Measurements from ENCODE around the gene IFNA17. TPM values are rescaled to one million over a fixed set of nuclear protein-coding genes. Genes with fewer than 3 reads are reported as not detected.
"Not testable (repeated sequence)": the region's sequence is repeated elsewhere in the genome, so short reads cannot be mapped to it uniquely, and the experiment has no call there.

The IFNA17 gene
- polyA plus RNA-seq (ENCODE audit: insufficient read depth in 1 of 5, insufficient read length in 5 of 5, low replicate concordance in 1 of 5), result not detected
- long read RNA-seq, donor 1, result 0 reads
- long read RNA-seq, donor 2, result 0 reads
- long read RNA-seq, donor 3, result 0 reads
- long read RNA-seq, donor 4, result 0 reads
- long read RNA-seq, donor 5, result 0 reads
- long read RNA-seq, donor 6, result 0 reads
- long read RNA-seq, donor 7, result 0 reads
- long read RNA-seq, donor 8, result 0 reads

DNA sequence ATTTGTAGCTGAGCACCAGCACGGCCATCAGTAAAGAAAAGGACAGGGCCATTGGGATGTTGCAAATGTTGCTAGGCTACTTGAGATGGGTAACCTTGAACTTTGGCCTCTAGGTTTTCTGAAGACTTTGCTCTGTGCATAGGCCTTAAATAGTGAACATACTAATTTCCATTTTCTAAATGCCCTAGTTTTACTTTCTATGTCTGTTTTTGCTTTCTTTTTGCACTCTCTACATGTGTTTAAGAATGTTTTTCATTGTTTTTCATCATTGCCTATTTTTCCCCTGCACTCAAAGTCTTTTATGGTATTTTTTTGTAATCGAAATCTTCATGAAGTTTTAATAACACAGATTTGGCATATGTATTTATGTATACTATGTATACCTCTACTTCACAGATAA, at the start of gene IFNA17:
TSS of gene IFNA17 (minus strand) at position 101 of the 400 bp plus-strand sequence. CDS start at position 52, 49 bp downstream.
- no peak for DNase-seq

DNA sequence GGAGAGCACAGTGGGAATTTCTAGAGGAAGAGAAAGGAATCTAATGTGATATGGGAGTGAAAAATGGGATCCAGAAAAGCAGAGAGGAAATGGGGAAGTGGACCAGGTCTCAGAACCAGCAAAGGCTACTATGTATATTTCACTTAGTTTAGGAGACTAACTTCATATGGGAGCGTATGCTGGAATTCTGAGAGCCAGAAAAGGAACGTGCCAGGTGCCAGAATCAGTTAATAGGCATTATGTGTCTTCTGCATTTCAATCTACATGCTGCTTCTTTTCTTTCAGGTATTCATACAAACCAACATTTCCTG, 40.3 kb upstream of the IFNA17 start:
- DNase-seq, result no peak

DNA sequence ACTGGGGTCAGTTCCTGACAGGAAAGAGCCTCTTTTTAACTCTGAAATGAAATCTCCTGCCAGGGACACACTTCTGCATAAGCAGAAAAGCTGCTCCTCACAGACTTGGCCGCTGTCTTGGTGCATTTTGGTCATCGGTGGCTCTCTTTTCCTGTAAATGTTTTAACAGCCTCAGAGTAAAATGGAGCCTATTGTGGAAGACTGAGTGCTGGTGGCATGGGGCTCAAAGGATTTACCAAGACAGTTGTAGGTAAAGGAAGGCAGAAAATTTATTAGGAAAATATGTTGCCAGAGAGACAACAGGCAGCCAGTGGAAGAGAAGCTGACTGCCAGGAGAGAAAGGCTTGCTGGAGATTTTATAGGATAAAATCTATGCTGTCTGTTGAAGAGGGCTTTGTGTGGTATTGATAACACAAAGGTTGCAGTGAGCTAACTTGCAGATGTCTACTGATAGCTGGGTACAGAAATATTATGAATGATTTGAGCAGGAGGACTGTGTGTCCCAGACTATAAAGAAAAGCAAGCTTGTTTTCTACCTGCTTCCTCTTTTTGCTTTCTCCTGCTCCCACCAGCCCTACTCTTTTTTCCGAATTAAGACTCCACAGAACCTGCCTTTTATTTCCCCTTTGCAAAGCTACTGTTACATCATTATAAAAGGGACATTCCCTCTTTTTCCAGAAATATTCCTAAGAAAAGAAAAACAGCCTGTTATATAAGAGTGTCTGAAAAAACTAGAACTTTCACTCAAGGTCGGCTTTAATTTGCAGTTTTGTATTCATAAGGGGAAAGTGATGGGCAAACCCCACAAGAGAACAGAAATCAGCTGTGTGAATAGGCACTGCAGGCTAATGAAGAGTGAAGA, 39.7 kb upstream of the IFNA17 start:
- no peak for DNase-seq

DNA sequence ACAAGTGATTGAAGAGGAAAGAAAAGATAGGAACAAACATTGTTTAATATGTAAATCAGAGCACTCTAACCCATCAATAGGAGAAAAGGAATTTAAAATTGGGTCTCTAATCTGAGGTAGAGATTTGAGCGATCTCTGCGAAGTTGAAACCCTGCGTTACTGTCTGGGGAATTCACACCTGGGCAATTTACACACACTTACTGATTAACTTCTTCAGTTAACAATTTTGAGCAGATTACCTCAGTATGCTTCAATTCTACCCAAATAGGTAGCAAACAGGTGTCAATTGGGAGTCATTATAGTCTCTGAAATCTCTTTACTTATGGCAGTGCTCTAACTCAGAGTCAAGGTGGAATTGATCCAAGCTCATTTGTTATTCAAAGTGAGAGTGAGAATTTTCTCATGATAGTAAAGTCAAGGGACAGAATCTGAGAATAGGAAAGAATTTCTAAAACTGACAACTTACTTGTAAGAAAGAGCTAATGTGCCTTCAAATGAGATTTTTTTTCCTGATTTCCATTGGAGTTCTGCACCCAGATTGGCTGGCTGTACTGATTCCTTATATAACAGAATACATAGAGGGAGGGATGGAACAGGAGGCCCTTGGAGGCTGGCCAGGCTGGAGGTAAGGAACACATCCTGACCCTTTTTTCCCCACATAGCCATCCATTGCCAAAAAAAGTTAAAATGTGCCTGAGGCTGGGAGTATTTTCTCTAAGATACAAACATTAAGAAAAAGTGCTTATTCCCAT, 38.9 kb upstream of the IFNA17 start:
- no peak for DNase-seq

DNA sequence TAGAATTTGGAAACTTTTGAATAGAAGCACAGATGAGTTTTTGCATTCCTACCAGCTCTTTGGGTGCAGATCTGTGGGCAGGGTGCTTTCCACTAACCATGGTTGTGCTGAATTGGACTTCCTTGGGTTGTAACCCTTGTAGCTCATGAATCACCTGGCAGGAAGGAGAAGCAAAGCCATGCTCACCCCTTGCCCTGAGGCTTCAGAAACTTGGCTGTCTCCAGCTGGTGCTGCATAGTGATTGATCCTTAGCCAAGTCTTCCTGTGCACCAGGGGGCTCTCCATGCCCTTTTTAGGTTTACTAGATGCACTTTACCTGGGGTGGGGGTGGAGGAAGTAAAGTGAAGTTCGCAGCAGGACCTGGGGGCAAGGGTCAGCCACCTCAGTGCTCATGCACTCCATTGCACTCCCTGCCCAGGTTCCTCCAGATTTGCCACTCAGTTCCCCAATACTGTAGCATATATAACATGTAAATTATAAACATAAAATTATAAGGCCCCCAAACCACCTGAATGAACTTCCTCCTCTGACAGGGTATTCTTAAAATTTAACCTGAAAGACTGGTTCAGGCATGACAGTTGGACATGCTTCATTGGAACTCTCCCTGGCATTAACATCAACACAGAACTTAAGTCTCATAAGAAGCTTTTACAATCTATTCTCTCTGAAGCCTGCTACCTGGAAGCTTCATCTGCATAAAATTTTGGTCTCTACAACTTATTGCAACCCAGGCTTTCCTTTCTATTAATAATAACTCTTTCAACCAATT, 37.6 kb upstream of the IFNA17 start:
- no peak for DNase-seq

DNA sequence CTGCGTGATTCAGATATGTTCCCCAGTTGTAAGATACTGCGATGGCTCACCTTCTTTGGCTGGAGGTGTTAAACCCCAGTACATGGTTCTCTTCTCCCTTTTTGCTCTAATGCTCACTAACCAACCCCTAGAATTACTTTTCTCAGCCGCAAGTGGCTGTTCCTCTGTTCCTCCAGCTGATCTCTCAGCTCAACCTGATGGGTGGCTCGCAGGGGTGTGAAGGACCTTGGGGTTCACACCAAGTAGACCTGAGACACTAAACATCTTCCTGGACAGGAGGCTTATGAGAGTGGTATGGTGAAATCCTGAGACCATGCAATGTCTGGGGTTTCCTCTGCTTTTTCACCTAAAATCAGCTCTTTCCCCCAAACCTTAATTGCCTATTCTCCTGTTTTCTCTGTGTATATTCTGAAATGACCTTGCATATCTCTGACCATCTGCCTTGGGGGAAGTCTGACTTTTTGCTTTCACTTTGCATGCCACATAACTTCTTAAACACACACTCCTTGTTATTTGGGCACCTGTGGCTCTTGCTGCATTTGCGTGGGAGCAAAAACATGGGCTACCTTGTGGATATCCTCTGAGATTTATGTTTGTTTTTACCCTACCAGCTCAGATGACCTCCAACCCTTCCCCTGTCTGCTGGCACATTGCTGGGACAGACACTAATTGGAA, 27.7 kb upstream of the IFNA17 start:
- DNase-seq, result no peak

DNA sequence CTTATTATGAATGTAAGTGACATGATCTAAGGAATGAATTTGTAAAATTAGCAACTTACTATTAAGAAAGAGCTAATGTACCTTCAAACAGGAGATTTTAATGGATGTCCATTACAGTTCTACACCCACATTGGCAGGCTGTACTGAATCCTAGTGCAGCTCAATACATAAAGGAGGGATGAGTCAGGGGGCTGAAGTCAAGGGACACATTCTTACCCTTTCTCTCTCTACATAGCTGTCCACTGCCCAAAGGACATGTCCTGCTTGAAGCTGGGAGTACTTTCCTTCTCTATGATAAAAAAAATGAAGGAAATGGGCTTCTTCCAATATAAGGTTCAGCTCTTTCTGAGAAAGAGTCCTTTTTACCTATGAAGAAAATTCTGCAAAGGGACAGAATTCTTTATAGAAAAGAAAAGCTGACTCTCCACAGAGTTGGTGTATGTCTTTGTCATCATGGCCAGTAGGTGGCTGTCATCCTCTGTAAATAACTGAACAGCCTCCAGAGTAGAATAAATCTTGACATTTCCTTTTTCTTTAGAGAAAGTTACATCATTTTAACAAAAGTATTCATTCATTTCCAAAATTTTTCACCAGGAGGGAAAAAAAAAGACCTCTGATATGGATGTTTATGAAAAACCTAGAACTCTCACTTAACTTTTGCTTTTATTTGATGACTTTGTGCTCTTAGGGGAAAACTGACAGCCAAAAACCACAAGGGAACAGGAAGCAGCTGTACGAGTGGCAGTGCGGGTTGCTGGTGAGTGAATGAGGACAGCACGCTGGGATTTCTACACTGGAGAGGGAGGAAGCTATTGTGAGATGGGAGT, 24.9 kb upstream of the IFNA17 start:
- DNase-seq, result peak; percentile 11 to 21

DNA sequence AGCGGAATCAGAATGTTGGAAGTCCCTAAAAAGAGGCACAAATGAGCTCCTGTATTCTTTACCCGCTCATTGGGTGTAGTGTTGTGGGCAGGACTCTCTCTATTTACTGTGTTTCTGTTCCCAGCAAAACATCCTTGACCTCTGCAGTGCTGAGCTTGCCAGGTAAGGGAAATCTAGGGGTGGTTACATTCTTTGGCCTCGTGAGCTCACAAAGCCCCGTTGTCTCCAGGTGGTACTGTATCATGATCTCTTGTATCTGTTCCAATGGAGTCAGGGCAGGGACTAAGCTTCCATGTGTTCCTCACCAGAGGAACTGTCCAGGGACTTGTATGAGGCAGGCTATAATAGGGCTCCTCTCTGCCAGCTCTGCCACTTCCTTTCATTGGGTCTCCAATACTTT, 23.6 kb upstream of the IFNA17 start:
- DNase-seq, result no peak

DNA sequence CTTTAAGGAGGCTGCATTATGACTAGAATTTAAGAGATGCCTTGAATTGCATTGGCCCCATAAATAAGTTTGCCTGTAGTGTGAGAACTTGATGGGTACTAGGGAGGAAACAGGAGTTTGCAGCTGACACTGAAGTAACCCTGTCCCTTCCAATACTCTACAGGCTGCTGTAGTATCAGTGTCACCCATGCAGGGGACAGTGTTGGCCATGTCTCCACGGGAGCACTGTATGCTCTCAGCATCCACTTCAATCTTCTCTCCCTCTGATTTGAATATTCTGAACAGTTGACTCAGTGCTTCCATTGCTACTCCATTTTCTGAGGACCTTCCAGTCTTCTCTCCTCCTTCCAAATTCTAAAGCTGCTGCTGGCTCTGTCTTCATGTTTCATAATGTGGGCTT, 23.2 kb upstream of the IFNA17 start:
- DNase-seq, result no peak

DNA sequence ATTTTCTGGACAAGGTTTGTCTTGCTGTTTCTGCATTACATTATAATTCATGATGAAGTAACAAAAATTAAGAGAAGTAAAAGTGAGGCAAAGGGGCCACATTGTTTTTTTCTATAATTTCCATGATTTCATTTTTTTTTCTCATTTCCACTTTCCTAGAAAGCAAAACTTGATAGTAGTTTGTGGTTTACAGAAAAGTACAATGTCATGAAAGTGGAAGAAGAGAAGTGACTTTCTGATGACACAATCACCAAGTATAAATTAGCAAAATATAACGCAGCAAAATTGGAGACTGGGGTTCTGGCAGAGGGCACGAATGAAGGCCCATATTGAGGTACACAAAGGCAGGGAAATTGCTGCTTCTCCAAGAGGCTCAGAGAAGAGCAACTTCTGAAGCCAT, 16.8 kb upstream of the IFNA17 start:
- no peak for DNase-seq

DNA sequence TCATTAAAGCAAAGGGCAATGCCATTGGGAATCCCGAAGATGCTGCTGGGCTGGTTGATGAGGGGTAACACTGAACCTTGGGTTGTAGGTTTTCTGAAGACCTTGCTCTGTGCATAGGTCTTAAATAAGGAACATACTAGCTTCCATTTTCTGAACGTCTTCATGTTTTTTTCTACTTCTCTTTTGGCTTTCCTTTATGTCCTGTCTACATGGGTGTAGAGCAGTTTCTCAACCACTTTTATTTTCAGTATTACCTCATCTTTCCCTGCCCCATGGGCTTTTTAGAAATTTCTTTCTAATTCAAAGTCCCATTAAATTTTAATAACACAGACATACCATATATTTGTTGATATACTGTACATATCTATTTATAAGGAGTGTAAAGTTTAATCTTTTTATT, 11.9 kb upstream of the IFNA17 start, which contains the start of gene IFNA14:
TSS of gene IFNA14 (minus strand) at position 95 of the 400 bp plus-strand sequence. CDS start at position 25, 70 bp downstream.
- no peak for DNase-seq

DNA sequence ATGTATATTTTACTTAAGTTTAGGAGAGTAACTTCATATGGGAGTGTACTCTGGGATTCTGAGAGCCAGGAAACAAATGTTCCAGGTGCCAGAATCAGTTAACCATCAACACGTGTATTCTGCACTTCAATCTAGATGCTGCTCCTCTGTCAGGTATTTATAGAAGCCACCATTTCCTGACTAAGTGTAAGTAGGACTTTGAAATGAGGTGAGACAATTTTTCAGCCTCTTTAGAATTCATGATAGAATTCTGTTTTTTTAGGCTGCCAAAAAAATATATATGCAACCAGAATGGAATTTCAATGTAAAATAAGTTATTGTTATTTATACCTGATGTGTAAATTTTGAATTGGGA, 8.3 kb upstream of the IFNA17 start:
- DNase-seq, result not testable (repeated sequence)

DNA sequence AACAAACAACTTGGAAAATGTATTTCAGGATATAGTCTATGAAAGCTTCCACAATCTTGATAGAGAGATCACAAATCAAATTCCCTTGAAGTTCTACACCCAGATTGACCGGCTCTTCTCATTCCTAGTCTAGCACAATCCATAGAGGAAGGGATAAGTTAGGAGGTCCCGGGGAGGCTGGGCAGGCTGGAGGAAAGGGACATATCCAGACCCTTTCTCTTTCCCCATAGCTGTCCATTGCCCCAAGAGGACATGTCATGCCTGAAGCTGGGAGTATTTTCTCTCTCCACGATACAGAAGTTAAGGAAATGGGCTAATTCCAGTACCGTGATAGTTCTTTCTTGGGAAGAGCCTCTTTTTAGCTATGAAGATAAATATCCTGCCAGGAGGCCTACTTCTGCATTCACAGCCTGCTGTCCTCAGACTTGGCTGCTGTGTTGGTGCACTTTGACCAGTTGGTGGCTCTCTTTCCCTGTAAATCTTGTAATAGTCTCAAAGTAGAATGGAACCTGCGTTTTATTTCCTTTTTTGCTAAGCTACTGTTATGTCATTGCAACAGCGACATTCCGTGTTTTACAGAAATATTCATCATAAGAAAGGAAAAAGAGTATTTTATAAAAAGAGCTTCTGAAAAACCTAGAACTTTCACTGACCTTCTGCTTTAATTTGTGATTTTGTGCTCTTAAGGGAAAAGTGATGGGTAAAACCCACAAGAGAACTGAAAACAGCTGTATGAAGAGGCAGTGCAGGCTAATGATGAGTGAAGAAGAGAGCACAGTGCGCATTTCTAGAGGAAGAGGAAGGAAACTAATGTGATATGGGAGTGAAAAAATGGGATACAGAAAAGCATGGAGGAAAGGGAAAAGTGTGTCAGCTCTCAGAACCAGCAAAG, 7.7 kb upstream of the IFNA17 start:
- DNase-seq, result peak; percentile 12 to 27

DNA sequence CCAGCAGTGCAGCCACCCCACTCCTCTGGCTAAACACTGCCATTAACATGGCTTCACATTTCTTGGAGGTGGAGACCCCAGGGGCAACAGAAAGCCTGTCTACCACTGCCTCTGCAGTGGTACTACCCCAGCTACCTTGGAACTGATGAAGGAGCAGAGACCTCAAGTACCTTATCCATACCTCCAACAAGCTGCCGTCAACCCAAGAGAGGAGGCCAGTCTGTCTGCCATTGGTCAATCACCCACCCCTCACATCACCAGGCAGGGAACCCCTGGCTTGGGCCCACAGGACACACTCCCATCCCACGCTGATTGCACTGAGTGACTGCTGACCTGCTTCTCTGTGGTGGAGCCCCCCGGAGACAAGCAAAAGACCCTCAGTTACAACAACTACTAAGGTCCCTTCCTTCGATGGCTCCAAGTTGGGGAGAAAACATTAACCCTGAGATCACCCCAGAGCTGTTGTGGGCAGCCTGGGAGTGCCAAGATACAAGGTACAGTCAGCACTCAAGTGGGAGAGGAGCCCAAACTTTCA, 6.2 kb upstream of the IFNA17 start:
- no peak for DNase-seq

DNA sequence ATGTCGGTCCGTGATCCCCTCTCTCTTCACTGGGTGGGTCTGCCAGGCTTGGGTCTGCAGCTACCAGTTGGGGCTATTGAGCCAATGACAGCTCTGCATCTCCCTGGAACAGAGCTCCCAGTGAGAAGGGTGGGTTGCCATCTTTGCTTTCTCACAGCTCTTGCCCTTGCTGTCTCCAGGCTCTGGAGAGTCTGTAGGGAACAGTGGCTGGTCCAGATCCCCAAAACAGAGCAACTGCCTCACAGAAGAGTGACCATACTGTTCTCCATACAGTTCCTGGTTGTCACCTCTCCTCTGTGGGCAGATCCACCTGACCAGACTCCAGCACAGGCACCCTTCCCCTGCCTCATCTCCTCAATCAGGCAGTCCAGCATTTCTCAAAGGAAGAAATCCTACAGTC, 5.2 kb upstream of the IFNA17 start:
- DNase-seq, result no peak

DNA sequence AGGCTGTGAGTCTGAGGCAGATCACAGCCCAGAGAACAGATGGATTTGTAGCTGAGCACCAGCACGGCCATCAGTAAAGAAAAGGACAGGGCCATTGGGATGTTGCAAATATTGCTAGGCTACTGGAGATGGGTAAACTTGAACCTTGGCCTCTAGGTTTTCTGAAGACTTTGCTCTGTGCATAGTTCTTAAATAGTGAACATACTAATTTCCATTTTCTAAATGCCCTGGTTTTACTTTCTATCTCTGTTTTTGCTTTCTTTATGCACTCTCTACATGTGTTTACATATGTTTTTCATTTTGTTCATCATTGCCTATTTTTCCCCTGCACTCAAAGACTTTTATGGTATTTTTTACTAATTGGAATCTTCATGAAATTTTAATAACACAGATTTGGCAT, 10.8 kb downstream of the IFNA17 start, which contains the start of gene IFNA16:
TSS of gene IFNA16 (minus strand) at position 101 of the 400 bp plus-strand sequence. CDS start at position 95, 6 bp downstream.
- DNase-seq, result not testable (repeated sequence)

DNA sequence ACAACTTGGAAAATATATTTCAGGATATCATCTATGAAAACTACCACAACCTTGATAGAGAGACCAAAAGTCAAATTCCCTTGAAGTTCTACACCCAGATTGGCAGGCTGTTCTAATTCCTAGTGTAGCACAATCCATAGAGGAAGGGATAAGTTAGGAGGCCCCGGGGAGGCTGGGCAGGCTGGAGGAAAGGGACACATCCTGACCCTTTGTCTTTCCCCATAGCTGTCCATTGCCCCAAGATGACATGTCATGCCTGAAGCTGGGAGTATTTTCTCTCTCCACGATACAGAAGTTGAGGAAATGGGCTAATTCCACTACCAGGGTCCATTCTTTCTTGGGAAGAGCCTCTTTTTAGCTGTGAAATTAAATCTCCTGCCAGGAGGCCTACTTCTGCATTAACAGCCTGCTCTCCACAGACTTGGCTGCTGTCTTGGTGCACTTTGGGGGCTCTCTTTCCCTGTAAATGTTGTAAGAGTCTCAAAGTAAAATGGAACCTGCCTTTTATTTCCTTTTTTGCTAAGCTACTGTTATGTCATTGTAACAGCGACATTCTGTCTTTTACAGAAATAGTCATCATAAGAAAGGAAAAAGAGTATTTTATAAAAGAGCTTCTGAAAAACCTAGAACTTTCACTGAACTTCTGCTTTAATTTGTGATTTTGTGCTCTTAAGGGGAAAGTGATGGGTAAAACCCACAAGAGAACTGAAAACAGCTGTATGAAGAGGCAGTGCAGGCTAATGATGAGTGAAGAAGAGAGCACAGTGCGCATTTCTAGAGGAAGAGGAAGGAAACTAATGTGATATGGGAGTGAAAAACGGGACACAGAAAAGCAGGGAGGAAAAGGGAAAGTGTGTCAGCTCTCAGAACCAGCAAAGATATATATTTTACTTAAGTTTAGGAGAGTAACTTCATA, 14.4 kb downstream of the IFNA17 start:
- not testable (repeated sequence) for DNase-seq

DNA sequence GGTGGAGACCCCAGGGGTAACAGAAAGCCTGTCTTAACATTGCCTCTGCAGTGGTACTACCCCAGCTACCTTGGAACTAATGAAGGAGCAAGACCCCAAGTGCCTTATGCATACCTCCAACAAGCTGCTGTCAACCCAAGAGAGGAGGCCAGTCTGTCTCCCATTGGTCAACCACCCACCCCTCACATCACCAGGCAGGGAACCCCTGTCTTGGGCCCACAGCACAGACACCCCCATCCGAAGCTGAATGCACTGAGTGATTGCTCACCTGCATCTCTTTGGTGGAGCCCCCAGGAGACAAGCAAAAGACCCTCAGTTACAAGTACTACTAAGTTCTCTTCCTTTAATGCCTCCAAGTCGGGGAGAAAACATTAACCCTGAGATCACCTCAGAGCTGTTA, 15.9 kb downstream of the IFNA17 start:
- DNase-seq, result not testable (repeated sequence)
